Ascending aorta (tissue), 2 donors: ENCODE measurements around the gene F10. TPM values are rescaled to one million over a fixed set of nuclear protein-coding genes. Genes with fewer than 3 reads are reported as not detected.
"Not testable (repeated sequence)": the region's sequence is repeated elsewhere in the genome, so short reads cannot be mapped to it uniquely, and the experiment has no call there.

Source experiments
- DNase-seq, 2 donors: peaks; one replicate each; pipeline ENCODE4 v3.0.0-alpha.2; 2019; ENCODE audit warnings: low spot score in 2 of 2
- H3K27ac ChIP-seq, 2 donors: fragments of 200-600 bp; sonication (generic); one replicate each; pipeline ENCODE4 v1.5.1; 2016 to 2017; ENCODE audit warnings: mild to moderate bottlenecking in 1 of 2
- H3K27me3 ChIP-seq: fragments of 200-600 bp; sonication (generic); one replicate; pipeline ENCODE4 v1.5.1; 2017
- H3K36me3 ChIP-seq, 2 donors: fragments of 200-600 bp; sonication (generic); one replicate each; pipeline ENCODE4 v1.5.1; 2016
- H3K4me1 ChIP-seq, 2 donors: fragments of 200-600 bp; sonication (generic); one replicate each; pipeline ENCODE4 v1.5.1; 2016 to 2017; ENCODE audit warnings: mild to moderate bottlenecking in 1 of 2
- H3K4me3 ChIP-seq, 2 donors: fragments of 200-600 bp; sonication (generic); one replicate each; pipeline ENCODE4 v1.5.1; 2016 to 2017; ENCODE audit warnings: mild to moderate bottlenecking in 1 of 2
- H3K9me3 ChIP-seq, 2 donors: fragments of 200-600 bp; sonication (generic); one replicate each; pipeline ENCODE4 v1.5.1; 2016
- intact Hi-C: fragments of 100-400 bp; cut with DNase I; formaldehyde crosslinking; loops from one replicate; pipeline ENCODE4 v1.15.1; 2023
- total RNA-seq: library from RNA; depleted of rRNA; stranded (reverse); fragments of >200 nt; gene quantifications from one replicate; pipeline ENCODE4 v1.1.0, GENCODE V29; 2016
- TF ChIP-seq, protein P1 (sequence below), 3 experiments: fragments of 200-600 bp in 2 of 3; fragments of 450-650 bp in 1 of 3; sonication (generic) in 2 of 3; IDR thresholded peaks; one replicate each; pipeline ENCODE4 v1.5.1; 2016 to 2019; ENCODE audit warnings: antibody characterized with exemption in 3 of 3, mild to moderate bottlenecking in 1 of 3, moderate library complexity in 1 of 3

The F10 gene
- total RNA-seq, 1 donor from 2014 or later = 15.8 TPM

DNA sequence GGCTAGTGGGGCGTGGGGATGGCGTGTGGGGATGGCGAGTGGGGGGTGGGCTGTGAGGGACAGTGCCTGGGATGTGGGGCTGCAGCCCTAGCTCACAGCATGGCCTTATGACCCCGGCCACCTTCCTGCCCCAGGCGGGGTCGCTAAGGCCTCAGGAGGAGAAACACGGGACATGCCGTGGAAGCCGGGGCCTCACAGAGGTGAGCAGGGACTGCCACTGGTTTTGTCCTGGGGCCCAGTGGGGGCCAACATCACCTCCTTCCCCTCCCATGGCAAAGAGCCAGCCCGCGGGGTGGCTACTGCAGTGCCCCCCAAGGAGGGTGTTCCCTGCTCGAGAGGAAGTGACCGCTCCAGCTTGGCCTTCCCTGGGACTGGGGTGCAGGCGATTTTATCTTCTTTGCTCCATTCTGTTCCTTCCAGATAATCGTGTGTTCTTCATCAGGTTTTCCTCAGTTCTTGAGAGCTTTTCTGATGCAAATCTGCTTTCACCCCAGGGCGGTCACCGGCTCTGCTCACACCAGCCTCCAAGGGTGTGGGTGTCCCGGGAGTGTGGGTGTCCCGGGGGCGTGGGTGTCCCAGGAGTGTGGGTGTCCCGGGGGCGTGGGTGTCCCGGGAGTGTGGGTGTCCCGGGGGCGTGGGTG lies 15.8 kb upstream of the F10 start:
- TF ChIP-seq, protein P1, sequence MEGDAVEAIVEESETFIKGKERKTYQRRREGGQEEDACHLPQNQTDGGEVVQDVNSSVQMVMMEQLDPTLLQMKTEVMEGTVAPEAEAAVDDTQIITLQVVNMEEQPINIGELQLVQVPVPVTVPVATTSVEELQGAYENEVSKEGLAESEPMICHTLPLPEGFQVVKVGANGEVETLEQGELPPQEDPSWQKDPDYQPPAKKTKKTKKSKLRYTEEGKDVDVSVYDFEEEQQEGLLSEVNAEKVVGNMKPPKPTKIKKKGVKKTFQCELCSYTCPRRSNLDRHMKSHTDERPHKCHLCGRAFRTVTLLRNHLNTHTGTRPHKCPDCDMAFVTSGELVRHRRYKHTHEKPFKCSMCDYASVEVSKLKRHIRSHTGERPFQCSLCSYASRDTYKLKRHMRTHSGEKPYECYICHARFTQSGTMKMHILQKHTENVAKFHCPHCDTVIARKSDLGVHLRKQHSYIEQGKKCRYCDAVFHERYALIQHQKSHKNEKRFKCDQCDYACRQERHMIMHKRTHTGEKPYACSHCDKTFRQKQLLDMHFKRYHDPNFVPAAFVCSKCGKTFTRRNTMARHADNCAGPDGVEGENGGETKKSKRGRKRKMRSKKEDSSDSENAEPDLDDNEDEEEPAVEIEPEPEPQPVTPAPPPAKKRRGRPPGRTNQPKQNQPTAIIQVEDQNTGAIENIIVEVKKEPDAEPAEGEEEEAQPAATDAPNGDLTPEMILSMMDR (IDR thresholded peaks at IDR 0.05) = no peak
- H3K4me3 ChIP-seq = no peak overlapping the region
- intact Hi-C loops = no loop called here
- H3K27me3 ChIP-seq = peaks cover 11% of the 10 kb centered on the region
- H3K27ac ChIP-seq = no peak overlapping the region
- no peak for DNase-seq
- peaks cover 3 to 6% of the 10 kb centered on the region in 2 donors for H3K4me1 ChIP-seq
- no peaks in the 10 kb centered on the region for H3K36me3 ChIP-seq
- no peaks in the 10 kb centered on the region for H3K9me3 ChIP-seq

- H3K9me3 ChIP-seq, H3K4me3 ChIP-seq, H3K4me1 ChIP-seq, intact Hi-C loops, DNase-seq, H3K36me3 ChIP-seq, H3K27ac ChIP-seq: not testable (repeated sequence)
- H3K27me3 ChIP-seq = peaks cover 11% of the 10 kb centered on the region
Measured at GRCh38 chr13:113108521-113108920, 14.1 kb upstream of the F10 start.

- Histone ChIP-seq H3K27ac (no peak overlapping the region), H3K9me3 (no peaks in the 10 kb centered on the region), H3K4me3 (peak overlapping the region; percentile 40 to 53), H3K27me3 (peaks cover 11% of the 10 kb centered on the region), H3K4me1 (peaks cover 3 to 6% of the 10 kb centered on the region in 2 donors), H3K36me3 (no peaks in the 10 kb centered on the region)
- TF ChIP-seq, protein P1 (IDR thresholded peaks at IDR 0.05) = no peak
- no peak for DNase-seq
- intact Hi-C loops = no loop called here
Measured at GRCh38 chr13:113109151-113110047, 13.2 kb upstream of the F10 start.

DNA sequence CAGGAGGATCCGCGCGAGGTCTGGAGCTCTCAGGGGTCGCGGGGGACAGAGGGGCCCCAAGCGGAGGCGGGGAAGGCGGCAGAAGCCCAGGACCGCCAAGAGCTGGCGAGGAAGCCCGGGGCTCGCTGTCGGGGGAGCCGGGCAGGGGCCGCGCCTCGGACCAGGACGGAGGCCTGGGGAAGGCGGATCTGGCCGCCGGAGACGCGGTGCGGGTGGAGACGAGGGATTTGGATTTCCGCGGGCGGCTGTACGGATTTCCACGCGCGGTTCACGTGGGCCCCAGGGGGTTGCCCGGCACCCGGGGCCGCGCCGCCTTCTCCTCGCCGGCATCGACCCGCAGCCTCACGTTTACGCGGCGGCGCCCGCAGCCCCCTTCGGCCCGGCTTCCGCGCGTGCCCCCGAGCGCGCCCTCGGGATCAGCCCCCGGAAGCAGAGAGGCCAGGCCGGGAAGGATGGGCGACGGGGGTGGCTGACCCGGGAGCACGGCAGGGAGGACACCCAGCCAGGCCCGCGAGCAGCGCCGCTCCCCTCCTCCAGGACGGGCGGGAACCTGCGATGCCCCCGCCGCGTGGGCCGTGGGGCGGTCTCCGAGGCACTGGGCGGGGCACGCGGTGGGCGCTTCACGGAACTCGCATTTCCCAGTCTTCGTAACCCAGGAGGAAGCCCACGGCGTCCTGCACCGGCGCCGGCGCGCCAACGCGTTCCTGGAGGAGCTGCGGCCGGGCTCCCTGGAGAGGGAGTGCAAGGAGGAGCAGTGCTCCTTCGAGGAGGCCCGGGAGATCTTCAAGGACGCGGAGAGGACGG lies 12.3 kb upstream of the F10 start:
- peak in 1 of 2 donors; percentile 59 for DNase-seq
- Histone ChIP-seq H3K9me3 (no peaks in the 10 kb centered on the region), H3K27me3 (peaks cover 11% of the 10 kb centered on the region), H3K4me1 (peaks cover 3 to 6% of the 10 kb centered on the region in 2 donors), H3K27ac (no peak overlapping the region), H3K4me3 (peak overlapping the region; percentile 40 to 53), H3K36me3 (no peaks in the 10 kb centered on the region)
- TF ChIP-seq, protein P1 (IDR thresholded peaks at IDR 0.05) = no peak
- intact Hi-C loops = no loop called here

- DNase-seq = peak in 1 of 2 donors; percentile 58
- intact Hi-C loops = no loop called here
- no peaks in the 10 kb centered on the region for H3K36me3 ChIP-seq
- H3K9me3 ChIP-seq = no peaks in the 10 kb centered on the region
- H3K4me3 ChIP-seq = peak overlapping the region; percentile 40 to 53
- H3K27me3 ChIP-seq = peaks cover 11% of the 10 kb centered on the region
- H3K4me1 ChIP-seq = peaks cover 3 to 6% of the 10 kb centered on the region in 2 donors
- no peak overlapping the region for H3K27ac ChIP-seq
- TF ChIP-seq, protein P1 (IDR thresholded peaks at IDR 0.05) = peak in 1 of 3 experiments; percentile 3
Measured at GRCh38 chr13:113110852-113111315, 11.7 kb upstream of the F10 start.

- H3K36me3 ChIP-seq, H3K4me1 ChIP-seq, H3K4me3 ChIP-seq, H3K9me3 ChIP-seq, intact Hi-C loops, H3K27ac ChIP-seq: not testable (repeated sequence)
- DNase-seq = peak in 1 of 2 donors; percentile 22
- peaks cover 11% of the 10 kb centered on the region for H3K27me3 ChIP-seq
Measured at GRCh38 chr13:113111821-113112220, 10.8 kb upstream of the F10 start.

- peak in 1 of 2 donors; percentile 27 for DNase-seq
- peaks cover 11% of the 10 kb centered on the region for H3K27me3 ChIP-seq
- intact Hi-C loops, H3K4me1 ChIP-seq, H3K9me3 ChIP-seq, H3K27ac ChIP-seq, H3K36me3 ChIP-seq, H3K4me3 ChIP-seq: not testable (repeated sequence)
Measured at GRCh38 chr13:113112475-113112874, 10.1 kb upstream of the F10 start.
